ENCODE results near the gene LAMA2.

DNA sequence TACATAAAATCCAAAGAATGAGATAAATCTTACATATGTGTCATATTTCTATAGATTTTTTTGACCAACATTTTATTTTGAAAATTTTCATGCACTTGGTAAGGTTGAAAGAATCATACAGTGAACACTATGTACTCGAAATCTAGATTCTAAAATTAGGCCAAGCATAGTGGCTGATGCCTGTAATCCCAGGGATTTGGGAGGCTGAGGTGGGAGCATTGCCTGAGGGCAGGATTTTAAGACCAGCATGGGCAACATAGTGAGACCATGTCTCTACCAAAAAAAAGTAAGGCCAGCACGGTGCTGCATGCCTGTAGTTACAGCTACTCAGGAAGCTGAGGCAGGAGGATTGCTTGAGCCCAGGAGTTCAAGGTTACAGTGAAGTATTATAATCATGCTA, 158.6 kb downstream of the LAMA2 start:
- TF ChIP-seq, protein P1, sequence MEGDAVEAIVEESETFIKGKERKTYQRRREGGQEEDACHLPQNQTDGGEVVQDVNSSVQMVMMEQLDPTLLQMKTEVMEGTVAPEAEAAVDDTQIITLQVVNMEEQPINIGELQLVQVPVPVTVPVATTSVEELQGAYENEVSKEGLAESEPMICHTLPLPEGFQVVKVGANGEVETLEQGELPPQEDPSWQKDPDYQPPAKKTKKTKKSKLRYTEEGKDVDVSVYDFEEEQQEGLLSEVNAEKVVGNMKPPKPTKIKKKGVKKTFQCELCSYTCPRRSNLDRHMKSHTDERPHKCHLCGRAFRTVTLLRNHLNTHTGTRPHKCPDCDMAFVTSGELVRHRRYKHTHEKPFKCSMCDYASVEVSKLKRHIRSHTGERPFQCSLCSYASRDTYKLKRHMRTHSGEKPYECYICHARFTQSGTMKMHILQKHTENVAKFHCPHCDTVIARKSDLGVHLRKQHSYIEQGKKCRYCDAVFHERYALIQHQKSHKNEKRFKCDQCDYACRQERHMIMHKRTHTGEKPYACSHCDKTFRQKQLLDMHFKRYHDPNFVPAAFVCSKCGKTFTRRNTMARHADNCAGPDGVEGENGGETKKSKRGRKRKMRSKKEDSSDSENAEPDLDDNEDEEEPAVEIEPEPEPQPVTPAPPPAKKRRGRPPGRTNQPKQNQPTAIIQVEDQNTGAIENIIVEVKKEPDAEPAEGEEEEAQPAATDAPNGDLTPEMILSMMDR (IDR thresholded peaks at IDR 0.05; ENCODE audit: low read depth, low read length) = no peak
- no peak for TF ChIP-seq POLR2A (IDR thresholded peaks at IDR 0.05; ENCODE audit: extremely low read depth, insufficient read length)
- no peak for TF ChIP-seq MYC (IDR thresholded peaks at IDR 0.05; ENCODE audit: low read depth, low read length)

Data from NB4 (cell line).